ENCODE results near the gene LRRC36. TPM values are rescaled to one million over a fixed set of nuclear protein-coding genes. Genes with fewer than 3 reads are reported as not detected.
A peak's percentile ranks its signal among the peaks of the same experiment; 100 is the strongest.

Gene LRRC36
- total and polyA plus RNA-seq, 9 of the 15 experiments (the other 6 are each of a cell fraction or from before 2014, with no cell fraction given): 0.09 to 0.40 (median 0.17) TPM; not detected in 1

GRCh38 chr16:67357561-67357960, 30.9 kb downstream of the LRRC36 start:
- FAIRE-seq (no peak), DNase-seq (ENCODE audit: extremely low read depth in 1 of 4, low spot score in 3 of 4) (no peak), ATAC-seq (no peak)
- peak overlapping the region in 1 of 2 experiments; percentile 28; a peak in 1 of 4 replicates for H3K9ac ChIP-seq (ENCODE audit: insufficient read depth in 1 of 2, low read depth in 2 of 2, low read length in 2 of 2)
- CTCF ChIA-PET (ENCODE audit: low intra/inter-chr PET ratio): no interaction called here
- no peak overlapping the region for H2AFZ ChIP-seq (ENCODE audit: low read depth, low read length)
- no peak overlapping the region for H3K27ac ChIP-seq (ENCODE audit: extremely low read depth, low read depth, low read length)
- H3K27me3 ChIP-seq (ENCODE audit: control insufficient read depth in 2 of 2, insufficient read depth in 2 of 2, low read length in 2 of 2): peaks cover 18 to 24% of the 10 kb centered on the region in 2 experiments
- H4K20me1 ChIP-seq (replicated peaks; ENCODE audit: control insufficient read depth, insufficient read depth, low read length): no peaks in the 10 kb centered on the region
- H3K4me1 ChIP-seq (replicated peaks in 1 of 2; ENCODE audit: control insufficient read depth in 2 of 2, insufficient read depth in 2 of 2, low read length in 2 of 2): no peaks in the 10 kb centered on the region; a peak in 1 of 5 replicates
- TF ChIP-seq ERF (CRISPR knock-in tag; IDR thresholded peaks at IDR 0.05) (no peak), ZNF212 (CRISPR knock-in tag; IDR thresholded peaks at IDR 0.05) (no peak), USF2 (CRISPR knock-in tag; IDR thresholded peaks at IDR 0.05) (no peak), CEBPZ (IDR thresholded peaks at IDR 0.05; ENCODE audit: borderline replicate concordance, low read depth, low read length) (no peak), RBM15 (IDR thresholded peaks at IDR 0.05; ENCODE audit: insufficient read depth, low read length) (no peak), SMARCA4 (IDR thresholded peaks at IDR 0.05) (no peak), GATAD2B (IDR thresholded peaks at IDR 0.05; ENCODE audit: borderline replicate concordance) (no peak), NCOA2 (IDR thresholded peaks at IDR 0.05; ENCODE audit: partially characterized antibody in 2 of 2) (no peak), PHF20 (IDR thresholded peaks at IDR 0.05; ENCODE audit: partially characterized antibody) (no peak), TAF7 (tag; IDR thresholded peaks at IDR 0.05) (no peak), ZC3H8 (IDR thresholded peaks at IDR 0.05) (no peak), SFPQ (IDR thresholded peaks at IDR 0.05; ENCODE audit: low read depth, low read length) (no peak), RB1 (IDR thresholded peaks at IDR 0.05; ENCODE audit: low read depth) (no peak)
- no peaks in the 10 kb centered on the region for H3K9me1 ChIP-seq (ENCODE audit: control insufficient read depth, insufficient read depth, low read length)
- BruUV-seq (replicated peaks): no TSS peak
- WGBS (ENCODE audit: insufficient coverage, low coverage, missing lambda C conversion rate): 5% methylated on average over 4 of the region's 4 CpGs
- intact Hi-C loops (cut with micrococcal nuclease): no loop called here
- H3K4me3 ChIP-seq: no peak overlapping the region
- in situ Hi-C loops (cut with MboI): no loop called here
- H3K9me3 ChIP-seq (replicated peaks; ENCODE audit: control insufficient read depth, insufficient read depth, low read depth, low read length): no peaks in the 10 kb centered on the region
- no peaks in the 10 kb centered on the region for H3K79me2 ChIP-seq (ENCODE audit: control insufficient read depth, insufficient read depth, low read length)
- H3K36me3 ChIP-seq (ENCODE audit: control insufficient read depth, insufficient read depth, low read length): no peaks in the 10 kb centered on the region
- POLR2A ChIA-PET: interaction anchor here (0.7 kb wide), 1 partner anchor 306 kb away, joined by 3 read pairs; no protein-coding TSS in a partner anchor
- H3K4me2 ChIP-seq (ENCODE audit: insufficient read depth, low read length): no peak overlapping the region

Data from K562 (cell line).